Mammary microvascular endothelial cell (primary cell): ENCODE data around the gene ENPP4. TPM values are rescaled to one million over a fixed set of nuclear protein-coding genes. Genes with fewer than 3 reads are reported as not detected.

Experiments used
- total RNA-seq: library from RNA; depleted of rRNA; stranded (reverse); fragments of >200 nt; gene quantifications from 2 replicates; pipeline ENCODE4 v1.2.3, GENCODE V29; 2015

Gene ENPP4, protein sequence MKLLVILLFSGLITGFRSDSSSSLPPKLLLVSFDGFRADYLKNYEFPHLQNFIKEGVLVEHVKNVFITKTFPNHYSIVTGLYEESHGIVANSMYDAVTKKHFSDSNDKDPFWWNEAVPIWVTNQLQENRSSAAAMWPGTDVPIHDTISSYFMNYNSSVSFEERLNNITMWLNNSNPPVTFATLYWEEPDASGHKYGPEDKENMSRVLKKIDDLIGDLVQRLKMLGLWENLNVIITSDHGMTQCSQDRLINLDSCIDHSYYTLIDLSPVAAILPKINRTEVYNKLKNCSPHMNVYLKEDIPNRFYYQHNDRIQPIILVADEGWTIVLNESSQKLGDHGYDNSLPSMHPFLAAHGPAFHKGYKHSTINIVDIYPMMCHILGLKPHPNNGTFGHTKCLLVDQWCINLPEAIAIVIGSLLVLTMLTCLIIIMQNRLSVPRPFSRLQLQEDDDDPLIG
- total RNA-seq, result 6.7 and 8.2 TPM in 2 replicates

DNA sequence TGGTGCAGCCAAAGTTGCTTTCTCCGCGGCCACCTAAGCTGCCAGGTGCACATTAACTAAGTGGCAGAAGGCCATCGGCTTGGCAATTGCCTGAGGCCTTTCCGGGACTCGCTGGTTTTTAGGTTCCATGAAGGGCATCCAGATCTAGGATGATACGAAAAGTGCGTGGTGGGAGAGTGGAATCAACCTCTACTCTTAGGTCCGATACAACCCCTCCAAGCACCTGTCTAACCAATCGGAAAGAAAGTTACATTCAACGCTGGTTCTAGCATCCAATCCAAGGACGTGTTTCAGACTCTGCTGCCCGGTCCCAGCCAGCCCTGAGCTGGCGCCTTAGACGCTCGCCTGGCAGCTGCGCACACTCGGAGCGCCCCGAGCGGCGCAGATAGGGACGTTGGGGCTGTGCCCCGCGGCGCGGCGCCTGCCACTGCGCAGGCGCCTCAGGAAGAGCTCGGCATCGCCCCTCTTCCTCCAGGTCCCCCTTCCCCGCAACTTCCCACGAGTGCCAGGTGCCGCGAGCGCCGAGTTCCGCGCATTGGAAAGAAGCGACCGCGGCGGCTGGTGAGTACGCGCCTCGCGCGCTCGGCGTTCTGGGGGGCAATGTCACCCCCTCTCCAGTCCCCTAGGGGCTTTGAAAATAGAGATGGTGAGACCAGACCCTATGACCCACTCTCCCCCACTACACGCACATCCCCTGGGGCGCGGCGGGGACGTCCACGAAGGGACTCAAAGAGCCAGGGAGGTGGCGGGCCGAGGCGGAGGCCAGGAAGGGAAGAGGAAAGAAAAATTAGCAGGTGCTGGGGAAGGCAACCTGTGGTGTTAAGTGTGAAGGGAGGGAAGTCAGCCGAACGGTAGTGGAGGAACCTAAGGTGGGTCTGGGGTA, at the start of gene ENPP4:
Gene ENPP4 (plus strand): TSS at position 361 of the 883 bp plus-strand sequence. CDS start 9,595 bp downstream, outside the sequence.

DNA sequence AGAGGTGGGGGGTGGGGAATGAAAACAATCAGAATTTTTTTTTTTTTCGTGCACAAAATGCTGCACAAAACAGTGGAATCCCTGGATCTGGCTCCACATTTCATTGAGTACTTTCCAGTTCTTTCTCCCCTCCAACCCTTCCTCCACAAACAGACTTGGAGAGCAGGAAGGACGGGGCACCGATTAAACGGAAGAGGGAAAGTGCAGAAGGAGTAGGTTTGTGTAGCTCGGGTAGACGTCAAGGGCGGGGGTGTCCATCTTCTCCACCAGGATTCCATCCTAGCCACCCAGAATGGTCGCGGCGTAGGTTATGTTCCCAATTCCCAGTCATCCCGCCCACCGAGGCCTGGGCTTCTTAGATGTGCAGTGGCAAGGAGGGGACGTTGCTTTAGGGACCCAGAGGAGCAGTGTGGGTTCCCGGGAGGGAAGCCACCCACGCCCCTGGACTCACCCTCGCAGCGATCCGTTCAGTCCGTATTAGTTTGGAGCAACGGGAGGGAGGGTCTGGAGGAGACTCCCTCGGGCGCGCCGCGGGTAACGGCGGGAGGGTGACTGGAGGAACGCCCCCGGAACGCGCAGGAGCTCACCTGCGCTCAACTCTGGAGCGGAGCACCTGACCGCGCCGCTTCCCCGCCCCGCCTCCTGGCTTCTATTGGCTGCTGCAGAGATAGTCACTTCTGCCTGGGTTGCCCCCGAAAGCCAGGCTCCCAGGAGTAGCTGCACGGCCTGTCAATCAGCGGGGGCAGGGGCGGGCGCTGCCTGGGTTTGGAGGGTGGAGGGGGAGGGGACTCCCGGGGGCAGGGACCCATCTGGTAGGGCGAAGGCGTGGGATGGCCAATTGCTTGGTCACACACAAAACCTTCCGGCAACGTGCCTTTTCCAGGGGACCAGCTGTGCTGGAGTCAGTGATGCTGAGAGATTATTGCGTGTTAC, 40.8 kb downstream of the ENPP4 start, which contains the start of gene ENPP5:
Gene ENPP5 (minus strand): TSS at position 624 of the 933 bp plus-strand sequence. CDS start 2,718 bp downstream, outside the sequence.

Other genes starting within 250 kb of the ENPP4 start
- 0.34 and 0.67 TPM in 2 replicates for gene CLIC5, start 114.1 kb upstream of the ENPP4 start, total RNA-seq
- not detected in 2 replicates for gene ENPP5, start 41.0 kb downstream of the ENPP4 start, total RNA-seq